VCaP (cell line): ENCODE measurements around the gene MBTPS2.

ENCODE experiments used
- H3K27ac ChIP-seq: fragments of 450-650 bp; 2 replicates; pipeline ENCODE4 v1.5.1; 2017
- CTCF ChIP-seq: fragments of 450-650 bp; conservative IDR thresholded peaks from 2 replicates; pipeline ENCODE4 v1.5.1; 2017; ENCODE audit warnings: mild to moderate bottlenecking, moderate library complexity

Gene MBTPS2

DNA sequence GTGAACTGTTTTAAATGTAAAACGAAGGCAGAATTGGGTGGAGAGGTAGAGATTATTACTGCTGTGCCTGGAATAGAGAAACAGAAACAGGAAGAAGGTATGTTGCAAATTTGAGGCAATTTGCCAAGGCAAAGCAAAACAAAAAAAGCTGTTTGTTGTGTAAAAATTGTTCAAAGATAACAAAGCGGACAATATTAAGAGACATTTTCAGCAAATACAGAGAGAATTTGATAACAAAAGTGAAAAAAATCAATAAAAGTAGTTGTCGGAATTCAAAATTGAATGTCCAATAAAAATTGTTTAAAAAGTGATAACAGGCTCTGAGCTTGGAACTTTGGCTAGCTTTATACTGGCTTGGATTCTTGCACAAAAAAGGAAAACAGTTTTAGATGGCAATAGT lies 86.7 kb downstream of the MBTPS2 start:
- no peak for TF ChIP-seq CTCF
- no peak overlapping the region for H3K27ac ChIP-seq

GRCh38 chrX:21926527-21927278 lies 87.3 kb downstream of the MBTPS2 start:
- no peak overlapping the region for H3K27ac ChIP-seq
- TF ChIP-seq CTCF, result no peak

DNA sequence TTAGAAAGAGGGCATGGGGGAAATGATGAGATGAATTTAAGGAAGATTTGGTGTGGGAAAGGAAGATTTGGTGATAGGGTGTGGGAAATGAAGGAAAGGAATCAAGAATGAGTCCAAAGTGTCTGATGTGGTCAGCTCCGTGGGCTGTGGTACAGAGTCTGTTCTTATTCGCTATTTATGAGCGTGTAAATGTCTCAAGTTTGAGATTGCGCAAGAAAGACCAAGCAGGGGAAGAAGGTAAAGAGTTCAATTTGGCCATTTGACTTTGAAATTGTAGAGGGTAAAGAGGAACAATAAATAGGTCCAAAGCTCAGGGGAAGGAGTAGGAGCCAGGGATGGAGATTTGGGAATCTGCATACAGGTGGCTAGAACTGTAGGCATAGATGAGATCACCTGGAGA lies 89.8 kb downstream of the MBTPS2 start:
- H3K27ac ChIP-seq, result no peak overlapping the region
- TF ChIP-seq CTCF, result no peak

DNA sequence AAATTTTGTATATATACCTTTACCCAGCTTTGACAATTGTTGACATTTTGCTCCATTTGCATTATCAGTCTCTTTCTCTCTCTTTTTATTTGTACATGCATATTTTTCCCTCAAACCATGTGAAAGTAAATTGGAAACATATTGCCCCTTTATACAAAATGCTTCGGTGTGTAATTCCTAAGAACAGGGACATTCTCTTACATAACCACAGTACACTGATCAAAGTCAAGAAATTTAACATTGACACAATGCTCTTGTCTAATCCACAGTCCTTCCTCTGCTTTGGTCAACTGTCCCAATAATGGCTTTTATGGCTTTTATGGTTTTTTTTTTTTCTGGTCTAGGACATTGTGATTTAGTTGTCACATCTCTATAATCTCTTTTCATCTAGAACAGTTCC lies 91.6 kb downstream of the MBTPS2 start:
- no peak for TF ChIP-seq CTCF
- no peak overlapping the region for H3K27ac ChIP-seq

DNA sequence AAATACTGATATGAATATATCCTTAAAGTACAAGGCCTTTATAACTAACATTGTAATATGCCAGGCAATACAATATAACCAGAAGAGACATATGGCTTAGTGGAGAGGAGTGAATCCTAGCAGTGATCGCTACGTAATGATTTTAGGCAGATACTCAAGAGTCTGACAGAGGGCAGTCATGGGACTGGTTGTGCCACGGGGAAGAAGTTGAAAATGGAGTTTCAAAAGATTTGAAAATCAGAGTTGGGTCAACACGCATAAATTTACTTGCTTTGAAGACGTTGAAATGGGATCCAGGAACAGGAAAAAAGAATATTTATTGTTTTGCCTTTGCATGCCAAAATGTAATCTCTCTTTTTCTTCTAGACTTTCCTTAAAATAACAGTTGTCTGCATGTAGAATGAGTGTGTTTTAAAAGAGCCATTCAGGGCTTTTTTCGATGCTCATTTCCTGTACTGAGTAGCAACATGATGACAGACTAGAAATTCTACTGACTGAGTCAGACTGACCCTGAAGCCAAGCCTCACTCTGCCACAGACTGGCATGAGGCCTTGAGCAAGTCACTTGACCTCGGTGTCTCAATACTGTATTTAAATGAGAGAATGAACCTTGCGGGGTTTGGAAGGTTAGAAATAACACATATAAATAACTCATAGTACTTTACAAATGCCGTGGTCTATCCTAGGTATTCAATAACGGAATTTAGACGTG lies 93.0 kb downstream of the MBTPS2 start:
- no peak for TF ChIP-seq CTCF
- H3K27ac ChIP-seq, result no peak overlapping the region

GRCh38 chrX:21933077-21933476 lies 93.7 kb downstream of the MBTPS2 start:
- no peak for TF ChIP-seq CTCF
- no peak overlapping the region for H3K27ac ChIP-seq

DNA sequence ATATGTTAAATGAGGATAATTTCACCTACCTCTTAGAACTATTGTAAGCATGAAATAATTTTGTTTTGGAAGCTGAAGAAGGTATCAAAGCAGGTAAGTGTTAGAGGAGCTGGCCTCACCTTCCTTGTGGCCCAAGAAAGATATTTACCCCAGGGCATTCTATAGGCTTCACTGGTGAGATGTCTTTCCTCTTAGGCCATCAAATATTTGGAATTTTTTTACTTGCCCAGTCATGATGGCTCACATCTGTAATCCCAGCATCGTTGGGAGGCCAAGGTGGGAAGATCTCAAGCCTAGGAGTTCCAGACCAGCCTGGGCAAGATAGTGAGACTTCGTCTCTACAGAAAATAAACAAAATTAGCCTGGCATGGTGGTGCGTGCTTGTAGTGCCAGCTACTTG lies 95.0 kb downstream of the MBTPS2 start:
- no peak overlapping the region for H3K27ac ChIP-seq
- no peak for TF ChIP-seq CTCF
